Psoas muscle (tissue), 8 donors: ENCODE results near the gene PRRT1. TPM values are rescaled to one million over a fixed set of nuclear protein-coding genes. Genes with fewer than 3 reads are reported as not detected.
"Not testable (repeated sequence)": the region's sequence is repeated elsewhere in the genome, so short reads cannot be mapped to it uniquely, and the experiment has no call there.

Experiments used
- ATAC-seq, 4 donors: fragments of 200-7000 bp; cut with Tn5 transposase; one replicate each; pipeline ENCODE4 v1.9.1; 2020; ENCODE audit warnings: moderate library complexity in 3 of 4, mild to moderate bottlenecking in 2 of 4
- DNase-seq, 2 donors: peaks; one replicate each; pipeline ENCODE4 v3.0.0-alpha.2; 2020
- H3K27ac ChIP-seq: fragments of 200-600 bp; one replicate; pipeline ENCODE4 v1.8.0; 2022
- H3K27me3 ChIP-seq, 3 donors: fragments of 200-600 bp in 1 of 3; one replicate each; pipeline versions ENCODE4 v1.6.1 to v1.8.0; 2013 to 2022; ENCODE audit warnings: low read length in 2 of 3, mild to moderate bottlenecking in 2 of 3, moderate library complexity in 1 of 3; ENCODE audit not compliant: insufficient read depth in 3 of 3
- H3K36me3 ChIP-seq, 2 donors: fragments of 200-600 bp in 1 of 2; one replicate each; pipeline versions ENCODE4 v1.6.1 to v1.8.0; 2013 to 2022; ENCODE audit warnings: low read depth in 1 of 2, mild to moderate bottlenecking in 1 of 2, moderate library complexity in 1 of 2; ENCODE audit not compliant: insufficient read depth in 1 of 2
- H3K4me1 ChIP-seq: fragments of 200-600 bp; one replicate; pipeline ENCODE4 v1.8.0; 2022
- H3K4me3 ChIP-seq: fragments of 200-600 bp; one replicate; pipeline ENCODE4 v1.8.0; 2022; ENCODE audit warnings: mild to moderate bottlenecking
- H3K9me3 ChIP-seq: fragments of 200-600 bp; one replicate; pipeline ENCODE4 v1.8.0; 2022
- CTCF ChIP-seq: fragments of 200-600 bp; IDR thresholded peaks from one replicate; pipeline ENCODE4 v1.8.0; 2022; ENCODE audit warnings: antibody characterized with exemption
- WGBS, 3 donors: extraction: QIAGEN DNeasy Blood & Tissue Kit; methylation state at CpG; one replicate each; pipeline versions ENCODE4 v1.1.6 to v1.1.7; 2013; 5-methylcytosine and 5-hydroxymethylcytosine counted together
- intact Hi-C, 2 donors: fragments of 100-400 bp; cut with DNase I; formaldehyde crosslinking; loops; one replicate each; pipeline versions ENCODE4 v1.11.0 to v1.14.2; 2022
- polyA plus RNA-seq, 3 donors: library from polyadenylated mRNA; stranded (reverse); fragments of 200-250 nt; gene quantifications; one replicate each; pipeline ENCODE4 v1.2.3, GENCODE V29; 2013
- total RNA-seq, 4 donors: library from RNA; stranded (reverse); fragmentation: NEBNext Ultra II Directional in 2 of 4; extraction: Animal tissue kit (Norgen Biotek cat#: 25700) in 2 of 4; gene quantifications; one replicate each; pipeline versions ENCODE4 v1.2.1 to v1.2.4, GENCODE V29; 2021 to 2023
- donor health status: healthy with polysubstance abuse.
- donor health status: DM: no; HTN: no; CAD: no; lungs with moderate emphysema.
- donor health status: Bipolar disorder and iron deficiency.
- donor health status: healthy.
- donor health status: DM: yes; HTN: yes; CAD: no.
- donor health status: DM: no; HTN: no; CAD: no.
- donor health status: DM: no; HTN: no; CAD: no.
- donor health status: DM: yes; HTN: yes; CAD: no.

PRRT1 gene
- total and polyA plus RNA-seq, 7 donors: 0.08 to 0.51 (median 0.22) TPM

GRCh38 chr6:32194388-32194787, 42.6 kb upstream of the PRRT1 start:
- 89 to 94% (median 92%) methylated on average over 4 of the region's 4 CpGs for WGBS, 3 donors
- no peaks in the 10 kb centered on the region for H3K27me3 ChIP-seq
- ATAC-seq: no peak
- H3K27ac ChIP-seq: peak overlapping the region; percentile 99
- no peak for TF ChIP-seq CTCF
- no peaks in the 10 kb centered on the region for H3K9me3 ChIP-seq
- H3K4me3 ChIP-seq: peak overlapping the region; percentile 88
- H3K4me1 ChIP-seq: peaks cover 25% of the 10 kb centered on the region
- intact Hi-C loops: loop anchor here in 1 of 2 donors (10.0 kb wide), 1 partner anchor 1000 kb away; the partner anchor contains the start of gene COL11A2
- no peaks in the 10 kb centered on the region for H3K36me3 ChIP-seq
- no peak for DNase-seq

GRCh38 chr6:32193096-32193495, 41.4 kb upstream of the PRRT1 start:
- Histone ChIP-seq H3K4me3 (peak overlapping the region; percentile 77), H3K27ac (peak overlapping the region; percentile 48), H3K4me1 (peaks cover 28% of the 10 kb centered on the region)
- not testable (repeated sequence) for H3K27me3 ChIP-seq, H3K9me3 ChIP-seq, DNase-seq, ATAC-seq, H3K36me3 ChIP-seq
- 77 to 86% (median 84%) methylated on average over 13 of the region's 13 CpGs for WGBS, 3 donors
- intact Hi-C loops: loop anchor here in 1 of 2 donors (10.0 kb wide), 1 partner anchor 1002 kb away; the partner anchor contains the start of gene COL11A2

- WGBS, 3 donors: 43 to 59% (median 50%) methylated on average over 5 of the region's 5 CpGs
- H3K27ac ChIP-seq: peak within 1 kb of the TSS; percentile 48
- intact Hi-C loops: loop anchor here in 1 of 2 donors (10.0 kb wide), 1 partner anchor 1002 kb away; the partner anchor contains the start of gene COL11A2
- ATAC-seq (no peak), DNase-seq (peak; percentile 53 to 78)
- H3K4me3 ChIP-seq: peak within 1 kb of the TSS; percentile 77
- no peaks in the 10 kb centered on the region for H3K9me3 ChIP-seq
- peaks cover 28% of the 10 kb centered on the region for H3K4me1 ChIP-seq
- H3K36me3 ChIP-seq: peaks cover 0 to 4% of the 10 kb centered on the region in 2 donors
- TF ChIP-seq CTCF: no peak
- H3K27me3 ChIP-seq: no peaks in the 10 kb centered on the region
Observed at GRCh38 chr6:32192608-32193039, 40.9 kb upstream of the PRRT1 start, which contains the start of gene GPSM3. Gene GPSM3 (minus strand): TSS chr6:32192643. CDS start chr6:32192513, 130 bp downstream.

- Histone ChIP-seq H3K4me1 (peaks cover 24% of the 10 kb centered on the region), H3K36me3 (peaks cover 0 to 11% of the 10 kb centered on the region in 2 donors), H3K27me3 (no peaks in the 10 kb centered on the region), H3K4me3 (peak overlapping the region; percentile 77), H3K9me3 (no peaks in the 10 kb centered on the region), H3K27ac (peak overlapping the region; percentile 48)
- WGBS, 3 donors: 76 to 84% (median 79%) methylated on average over 14 to 15 of the region's 15 CpGs
- DNase-seq: no peak
- no peak for ATAC-seq
- intact Hi-C loops: loop anchor here in 1 of 2 donors (1.0 to 10.0 kb wide), 2 partner anchors 74 to 1003 kb away; partner anchors contain the start of gene COL11A2
- TF ChIP-seq CTCF: no peak
Observed at GRCh38 chr6:32191696-32192607, 40.2 kb upstream of the PRRT1 start.
